Fibroblast of lung (primary cell): ENCODE data around the gene ACVR1B. TPM values are rescaled to one million over a fixed set of nuclear protein-coding genes. Genes with fewer than 3 reads are reported as not detected.
A peak's percentile ranks its signal among the peaks of the same experiment; 100 is the strongest.

ENCODE experiments used
- DNase-seq, 2 donors: peaks; one replicate each; pipeline versions ENCODE4 v3.0.0 to v3.0.0-alpha.2; 2010; ENCODE audit warnings: low read depth in 2 of 2
- H2AFZ ChIP-seq: 2 replicates; pipeline ENCODE4 v1.5.1; 2012; ENCODE audit warnings: low read length, control low read depth, inconsistent platforms
- H3K27ac ChIP-seq: 2 replicates; pipeline ENCODE4 v1.5.1; 2011; ENCODE audit warnings: low read length, control low read depth; ENCODE audit not compliant: insufficient read depth
- H3K27me3 ChIP-seq: 2 replicates; pipeline ENCODE4 v1.5.1; 2011; ENCODE audit warnings: mild to moderate bottlenecking, low read length; ENCODE audit not compliant: control insufficient read depth, insufficient read depth
- H3K36me3 ChIP-seq: 2 replicates; pipeline ENCODE4 v1.5.1; 2011; ENCODE audit warnings: low read length; ENCODE audit not compliant: control insufficient read depth, insufficient read depth
- H3K4me1 ChIP-seq: 2 replicates; pipeline ENCODE4 v1.5.1; 2011; ENCODE audit warnings: low read length; ENCODE audit not compliant: control insufficient read depth, insufficient read depth; ENCODE audit errors: extremely low read depth
- H3K4me2 ChIP-seq: 2 replicates; pipeline ENCODE4 v1.5.1; 2011; ENCODE audit warnings: low read length, control low read depth; ENCODE audit not compliant: insufficient read depth; ENCODE audit errors: extremely low read depth
- H3K4me3 ChIP-seq, 4 experiments: fragments of 200-600 bp in 1 of 4; sonication (generic) in 1 of 4; replicated peaks in 1 of 4; 2 replicates each; pipeline ENCODE4 v1.5.1; 2011 to 2016; ENCODE audit warnings: low read length in 4 of 4, low read depth in 3 of 4, mild to moderate bottlenecking in 3 of 4, control low read depth in 2 of 4, inconsistent platforms in 1 of 4, mixed read lengths in 1 of 4; ENCODE audit not compliant: insufficient read depth in 1 of 4; ENCODE audit errors: control extremely low read depth in 1 of 4
- H3K79me2 ChIP-seq: 2 replicates; pipeline ENCODE4 v1.5.1; 2012; ENCODE audit warnings: mild to moderate bottlenecking, low read length, inconsistent platforms; ENCODE audit not compliant: control insufficient read depth, insufficient read depth
- H3K9ac ChIP-seq: 2 replicates; pipeline ENCODE4 v1.5.1; 2011; ENCODE audit warnings: mild to moderate bottlenecking, low read length, control low read depth; ENCODE audit not compliant: insufficient read depth
- H3K9me3 ChIP-seq: 2 replicates; pipeline ENCODE4 v1.5.1; 2012; ENCODE audit warnings: low read depth, low read length; ENCODE audit not compliant: control insufficient read depth, insufficient read depth
- H4K20me1 ChIP-seq: 2 replicates; pipeline ENCODE4 v1.5.1; 2011; ENCODE audit warnings: low read length; ENCODE audit not compliant: control insufficient read depth, insufficient read depth; ENCODE audit errors: extremely low read depth
- CTCF ChIP-seq, 2 donors: IDR thresholded peaks in 1 of 2; conservative IDR thresholded peaks in 1 of 2; 1 replicate in 1 of 2; 2 replicates in 1 of 2; pipeline ENCODE4 v1.5.1; 2011 to 2012; ENCODE audit warnings: low read length in 2 of 2, control low read depth in 1 of 2, inconsistent platforms in 1 of 2, low read depth in 1 of 2, mild to moderate bottlenecking in 1 of 2
- EZH2 ChIP-seq: IDR thresholded peaks from 2 replicates; pipeline ENCODE4 v1.5.1; 2012; ENCODE audit warnings: low read length, control low read depth, mild to moderate bottlenecking; ENCODE audit errors: missing control alignments
- polyA plus RNA-seq, 2 donors: library from polyadenylated mRNA; depleted of rRNA in 1 of 2; stranded (reverse) in 1 of 2; unstranded in 1 of 2; fragments of >200 nt; gene quantifications; 2 replicates each; pipeline ENCODE4 v1.2.1, GENCODE V29; 2011 to 2012; ENCODE audit warnings: missing spikeins in 1 of 2
- total RNA-seq: library from RNA; depleted of rRNA; stranded (reverse); fragments of >200 nt; gene quantifications from 2 replicates; pipeline ENCODE4 v1.2.1, GENCODE V29; 2014

The ACVR1B gene
- total and polyA plus RNA-seq, 2 donors (not counting 1 experiment from before 2014, with no cell fraction given) = 12.4 to 13.6 TPM

- Histone ChIP-seq H3K4me3 (peak overlapping the region; percentile 43 to 66 (median 58)), H3K9ac (peak overlapping the region; percentile 97), H3K36me3 (no peaks in the 10 kb centered on the region), H3K79me2 (no peaks in the 10 kb centered on the region), H3K4me2 (peak overlapping the region; percentile 78), H3K9me3 (no peaks in the 10 kb centered on the region), H2AFZ (no peak overlapping the region), H3K4me1 (peaks cover 9% of the 10 kb centered on the region), H4K20me1 (no peaks in the 10 kb centered on the region), H3K27ac (peak overlapping the region; percentile 85), H3K27me3 (no peaks in the 10 kb centered on the region)
- peak; percentile 39 to 60 for DNase-seq
- no peak for TF ChIP-seq EZH2
- TF ChIP-seq CTCF (conservative IDR thresholded peaks at IDR 0.05 in 1 of 2, IDR thresholded peaks at IDR 0.05 in 1 of 2; ENCODE audit: low read depth in 1 of 2, low read length in 2 of 2) = no peak
Observed at GRCh38 chr12:52037248-52037861, 85.9 kb downstream of the ACVR1B start.

GRCh38 chr12:52038447-52038846 lies 86.9 kb downstream of the ACVR1B start:
- Histone ChIP-seq H3K4me3 (peak overlapping the region in 2 of 4 experiments; percentile 7 to 27), H4K20me1 (no peaks in the 10 kb centered on the region), H3K27ac (peak overlapping the region; percentile 56), H3K4me1 (peaks cover 8% of the 10 kb centered on the region), H2AFZ (no peak overlapping the region), H3K4me2 (peak overlapping the region; percentile 50), H3K27me3 (no peaks in the 10 kb centered on the region), H3K9ac (peak overlapping the region; percentile 30), H3K36me3 (no peaks in the 10 kb centered on the region), H3K9me3 (no peaks in the 10 kb centered on the region), H3K79me2 (no peaks in the 10 kb centered on the region)
- DNase-seq = no peak
- TF ChIP-seq CTCF (conservative IDR thresholded peaks at IDR 0.05 in 1 of 2, IDR thresholded peaks at IDR 0.05 in 1 of 2; ENCODE audit: low read depth in 1 of 2, low read length in 2 of 2) = no peak

GRCh38 chr12:52041035-52041434 lies 89.5 kb downstream of the ACVR1B start:
- peaks cover 20% of the 10 kb centered on the region for H3K4me1 ChIP-seq
- H4K20me1 ChIP-seq = no peaks in the 10 kb centered on the region
- H2AFZ ChIP-seq = no peak overlapping the region
- H3K9me3 ChIP-seq = no peaks in the 10 kb centered on the region
- H3K27me3 ChIP-seq = no peaks in the 10 kb centered on the region
- TF ChIP-seq EZH2 (no peak), CTCF (conservative IDR thresholded peaks at IDR 0.05 in 1 of 2, IDR thresholded peaks at IDR 0.05 in 1 of 2; ENCODE audit: low read depth in 1 of 2, low read length in 2 of 2) (no peak)
- H3K4me2 ChIP-seq = no peak overlapping the region
- H3K36me3 ChIP-seq = no peaks in the 10 kb centered on the region
- H3K79me2 ChIP-seq = no peaks in the 10 kb centered on the region
- DNase-seq = no peak
- H3K4me3 ChIP-seq = no peak overlapping the region
- H3K9ac ChIP-seq = no peak overlapping the region
- no peak overlapping the region for H3K27ac ChIP-seq
